HepG2 (cell line): Measurements from ENCODE around the gene RAB43. TPM values are rescaled to one million over a fixed set of nuclear protein-coding genes. Genes with fewer than 3 reads are reported as not detected.

Experiments used
- ATAC-seq: fragments of 200-7000 bp; cut with Tn5 transposase; 3 replicates; pipeline ENCODE4 v1.9.1; 2020; ENCODE audit warnings: mild to moderate bottlenecking, moderate library complexity
- BruUV-seq: library from RNA; stranded (reverse); fragments of 400-500 nt; replicated peaks from 2 replicates; lab custom pipeline; 2021; lab: Mats Ljungman, UMichigan
- CTCF ChIA-PET: fragments of 300-600 bp; formaldehyde crosslinking; extraction: SDS; loops from one replicate; lab custom pipeline; 2021; ENCODE audit warnings: low total read pairs, inconsistent platforms, low intra/inter-chr PET ratio; lab: Yijun Ruan, JAX
- POLR2A ChIA-PET: fragments of 350-600 bp; sonication (Branson Sonifier 250); formaldehyde crosslinking; loops from one replicate; lab custom pipeline; 2020; ENCODE audit warnings: antibody characterized with exemption, inconsistent platforms; lab: Yijun Ruan, JAX
- DNase-seq: peaks from one replicate; pipeline ENCODE4 v3.0.0-alpha.2; 2015; ENCODE audit warnings: low spot score
- FAIRE-seq: peaks from 3 replicates; lab custom pipeline; 2011; peaks lifted over from hg19 to GRCh38; lab: Jason Lieb, UNC
- H2AFZ ChIP-seq: one replicate; pipeline ENCODE4 v1.6.1; 2011; ENCODE audit warnings: low read length, inconsistent platforms
- H3K27ac ChIP-seq: fragments of 300-600 bp; 3 replicates; pipeline ENCODE4 v1.8.0; 2011; ENCODE audit warnings: mixed run types, mild to moderate bottlenecking, mixed read lengths, low read length, inconsistent platforms; ENCODE audit not compliant: insufficient read depth; ENCODE audit errors: extremely low read length
- H3K27me3 ChIP-seq, 2 experiments: fragments of 200-600 bp in 1 of 2; 2 replicates in 1 of 2; 3 replicates in 1 of 2; pipeline versions ENCODE4 v1.6.0 to v1.8.0; 2011; ENCODE audit warnings: low read length in 2 of 2, mild to moderate bottlenecking in 2 of 2, moderate library complexity in 2 of 2, inconsistent platforms in 1 of 2; ENCODE audit not compliant: insufficient read depth in 2 of 2, control insufficient read depth in 1 of 2
- H3K36me3 ChIP-seq, 2 experiments: fragments of 200-600 bp in 1 of 2; replicated peaks in 1 of 2; 2 replicates in 1 of 2; 3 replicates in 1 of 2; pipeline versions ENCODE4 v1.5.1 to v1.8.0; 2011; ENCODE audit warnings: low read length in 2 of 2, inconsistent platforms in 1 of 2; ENCODE audit not compliant: insufficient read depth in 2 of 2, control insufficient read depth in 1 of 2
- H3K4me1 ChIP-seq: 2 replicates; pipeline ENCODE4 v1.5.1; 2012; ENCODE audit warnings: low read length, inconsistent platforms; ENCODE audit not compliant: insufficient read depth
- H3K4me2 ChIP-seq: 2 replicates; pipeline ENCODE4 v1.6.0; 2011; ENCODE audit warnings: low read depth, low read length, inconsistent platforms
- H3K4me3 ChIP-seq, 3 experiments: fragments of 200-600 bp in 1 of 3; sonication (generic), shearing (Covaris generic) in 1 of 3; replicated peaks in 1 of 3; 2 replicates each; pipeline ENCODE4 v1.5.1; 2011 to 2016; ENCODE audit warnings: low read length in 3 of 3, inconsistent platforms in 2 of 3, low read depth in 2 of 3, mild to moderate bottlenecking in 2 of 3, control low read depth in 1 of 3, mixed read lengths in 1 of 3; ENCODE audit not compliant: insufficient read depth in 1 of 3
- H3K79me2 ChIP-seq: one replicate; pipeline ENCODE4 v1.6.1; 2011; ENCODE audit warnings: low read length, inconsistent platforms; ENCODE audit not compliant: insufficient read depth
- H3K9ac ChIP-seq: 2 replicates; pipeline ENCODE4 v1.6.0; 2011; ENCODE audit warnings: mild to moderate bottlenecking, low read depth, low read length, inconsistent platforms; ENCODE audit not compliant: insufficient read depth
- H3K9me3 ChIP-seq: 2 replicates; pipeline ENCODE4 v1.5.1; 2012; ENCODE audit warnings: mild to moderate bottlenecking, low read length
- H4K20me1 ChIP-seq: 2 replicates; pipeline ENCODE4 v1.6.0; 2011; ENCODE audit warnings: inconsistent platforms, mild to moderate bottlenecking, low read length, moderate library complexity; ENCODE audit not compliant: insufficient read depth
- ATF2 ChIP-seq: sonication (generic); formaldehyde crosslinking; IDR thresholded peaks from 2 replicates; pipeline ENCODE4 v1.4.0; 2020; ENCODE audit warnings: missing genetic modification reagents
- ATM ChIP-seq: fragments of 450-650 bp; IDR thresholded peaks from 2 replicates; pipeline ENCODE4 v1.7.1; 2017; ENCODE audit warnings: mild to moderate bottlenecking, borderline replicate concordance
- GTF3A ChIP-seq: sonication (generic); formaldehyde crosslinking; conservative IDR thresholded peaks from 2 replicates; pipeline ENCODE4 v1.4.0; 2020; ENCODE audit warnings: mild to moderate bottlenecking, missing genetic modification reagents
- IKZF5 ChIP-seq: IDR thresholded peaks from 2 replicates; pipeline ENCODE4 v1.6.1; 2018; ENCODE audit warnings: missing genetic modification reagents, mild to moderate bottlenecking, missing compliant biosample characterization
- MXD4 ChIP-seq: IDR thresholded peaks from 2 replicates; pipeline ENCODE4 v1.6.1; 2016; ENCODE audit warnings: mild to moderate bottlenecking, missing biosample characterization, missing genetic modification reagents
- NAIF1 ChIP-seq: sonication (generic); formaldehyde crosslinking; IDR thresholded peaks from 2 replicates; pipeline ENCODE4 v1.5.0; 2020; ENCODE audit warnings: mild to moderate bottlenecking, missing genetic modification reagents, borderline replicate concordance
- NFATC3 ChIP-seq: sonication (generic); formaldehyde crosslinking; IDR thresholded peaks from 2 replicates; pipeline ENCODE4 v1.5.1; 2020; ENCODE audit warnings: mild to moderate bottlenecking, missing genetic modification reagents
- RBFOX2 ChIP-seq: fragments of 200-400 bp; formaldehyde crosslinking; IDR thresholded peaks from 2 replicates; pipeline ENCODE4 v1.6.1; 2017; ENCODE audit warnings: low read depth, mild to moderate bottlenecking, low read length
- UBTF ChIP-seq: sonication (generic); formaldehyde crosslinking; IDR thresholded peaks from 2 replicates; pipeline ENCODE4 v1.4.0; 2020; ENCODE audit warnings: mild to moderate bottlenecking, missing genetic modification reagents
- ZBTB46 ChIP-seq: sonication (generic); formaldehyde crosslinking; IDR thresholded peaks from 2 replicates; pipeline ENCODE4 v1.4.0; 2020; ENCODE audit warnings: mild to moderate bottlenecking, missing genetic modification reagents, borderline replicate concordance
- ZNF260 ChIP-seq: sonication (generic); formaldehyde crosslinking; IDR thresholded peaks from 2 replicates; pipeline ENCODE4 v1.4.0; 2020; ENCODE audit warnings: missing genetic modification reagents, low read depth, mild to moderate bottlenecking, borderline replicate concordance
- ZNF513 ChIP-seq: sonication (generic); formaldehyde crosslinking; conservative IDR thresholded peaks from 2 replicates; pipeline ENCODE4 v1.5.0; 2020; ENCODE audit warnings: missing genetic modification reagents
- ZSCAN31 ChIP-seq: sonication (generic); formaldehyde crosslinking; IDR thresholded peaks from 2 replicates; pipeline ENCODE4 v1.5.0; 2020; ENCODE audit warnings: low read depth, mild to moderate bottlenecking, missing genetic modification reagents
- WGBS: methylation state at CpG from one replicate; pipeline ENCODE4 v1.1.6; 2017; ENCODE audit warnings: low lambda C conversion rate; 5-methylcytosine and 5-hydroxymethylcytosine counted together
- in situ Hi-C: cut with HindIII; loops from 2 replicates; pipeline ENCODE4 v1.10.0; 2017; ENCODE audit warnings: low pct_unique_long_range_greater_than_20kb; ENCODE audit not compliant: extremely low pct_ligation_motif_present
- intact Hi-C: fragments of 100-400 bp; cut with micrococcal nuclease; formaldehyde crosslinking; loops from one replicate; pipeline ENCODE4 v1.10.0; 2022; ENCODE audit not compliant: unreplicated experiment
- polyA plus RNA-seq, 8 experiments: library from polyadenylated mRNA; depleted of rRNA in 3 of 8; stranded (reverse) in 7 of 8; unstranded in 1 of 8; fragments of >200 nt; fragmentation: Illumina TruSeq in 4 of 8; extraction: Trizol in 4 of 8; gene quantifications; 2 replicates each; pipeline versions ENCODE4 v1.2.1 to v1.2.3, GENCODE V29; 2011 to 2016; ENCODE audit warnings: low read depth in 4 of 8, missing spikeins in 1 of 8, mixed read lengths in 1 of 8; ENCODE audit not compliant: insufficient read depth in 1 of 8
- total RNA-seq, 5 experiments: library from RNA; depleted of rRNA; stranded (reverse); fragments of >200 nt; fragmentation: Illumina TruSeq; extraction: Trizol; gene quantifications; 2 replicates each; pipeline ENCODE4 v1.2.3, GENCODE V29; 2016; ENCODE audit warnings: low read depth in 1 of 5

The RAB43 gene
- total and polyA plus RNA-seq, 2 of the 13 experiments (the other 11 are each of a cell fraction or from before 2014, with no cell fraction given), result 11.8 to 18.4 TPM

GRCh38 chr3:129103296-129103695 lies 18.3 kb downstream of the RAB43 start (continued):
- no peak for TF ChIP-seq ZNF260
- TF ChIP-seq NFATC3 (CRISPR knock-in tag), result no peak
- TF ChIP-seq ZSCAN31 (CRISPR knock-in tag), result no peak

GRCh38 chr3:129101370-129102138 lies 20.1 kb downstream of the RAB43 start:
- no peak for ATAC-seq
- no TSS peak for BruUV-seq
- H3K9me3 ChIP-seq, result no peaks in the 10 kb centered on the region
- H3K36me3 ChIP-seq, result peaks cover 6 to 30% of the 10 kb centered on the region in 2 experiments; a peak in 4 of 5 replicates
- in situ Hi-C loops, result no loop called here
- no peak overlapping the region for H3K27ac ChIP-seq
- no peak overlapping the region for H3K4me2 ChIP-seq
- ChIA-PET POLR2A (no interaction called here), CTCF (no interaction called here)
- peaks cover 44% of the 10 kb centered on the region for H3K79me2 ChIP-seq
- H3K27me3 ChIP-seq, result no peaks in the 10 kb centered on the region
- H3K4me1 ChIP-seq, result peaks cover 9% of the 10 kb centered on the region; the same call in 1 of the 2 replicates
- intact Hi-C loops, result no loop called here
- FAIRE-seq, result no peak
- no peak overlapping the region for H3K4me3 ChIP-seq
- no peak overlapping the region for H2AFZ ChIP-seq
- 97% methylated on average over 12 of the region's 12 CpGs for WGBS
- DNase-seq, result no peak
- peaks cover 32% of the 10 kb centered on the region; the same call in 1 of the 2 replicates for H4K20me1 ChIP-seq
- no peak overlapping the region for H3K9ac ChIP-seq
- TF ChIP-seq NAIF1 (CRISPR knock-in tag) (no peak), ATF2 (no peak), MXD4 (no peak), RBFOX2 (no peak), ZBTB46 (CRISPR knock-in tag) (no peak), IKZF5 (CRISPR knock-in tag) (no peak), UBTF (CRISPR knock-in tag) (no peak), GTF3A (CRISPR knock-in tag) (no peak), ATM (no peak), ZNF513 (CRISPR knock-in tag) (no peak)
